DND-41 (cell line): Measurements from ENCODE around the gene TRAP1.

Experiments
- EZH2 ChIP-seq: IDR thresholded peaks from 3 replicates; pipeline ENCODE4 v1.6.1; 2012; ENCODE audit warnings: borderline replicate concordance, low read depth, mild to moderate bottlenecking, moderate library complexity, low read length, inconsistent platforms; ENCODE audit not compliant: severe bottlenecking
- TF ChIP-seq, protein P1 (sequence below): IDR thresholded peaks from 2 replicates; pipeline ENCODE4 v1.5.1; 2012; ENCODE audit warnings: borderline replicate concordance, low read length, moderate library complexity, mild to moderate bottlenecking; ENCODE audit not compliant: poor library complexity, severe bottlenecking; ENCODE audit errors: extremely low read depth

DNA sequence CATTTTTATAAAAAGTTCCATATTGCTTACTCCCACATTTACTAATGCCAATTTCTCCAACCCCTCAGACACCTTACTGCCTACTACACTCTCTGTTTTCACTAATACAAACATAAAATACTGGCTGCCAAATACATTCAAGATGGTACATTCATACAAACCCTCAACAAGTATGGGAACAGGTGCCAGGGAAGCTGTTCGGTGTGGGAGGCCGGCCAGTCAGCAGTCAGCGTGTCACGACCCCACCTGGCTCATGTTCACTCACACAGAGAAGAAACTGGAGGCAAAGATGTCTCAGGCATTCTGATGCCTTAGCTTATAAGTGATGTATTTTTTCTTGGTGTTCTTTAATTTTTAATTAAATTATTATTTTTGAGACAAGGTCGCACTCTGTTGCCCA is 42.4 kb upstream of the TRAP1 start:
- TF ChIP-seq, protein P1, sequence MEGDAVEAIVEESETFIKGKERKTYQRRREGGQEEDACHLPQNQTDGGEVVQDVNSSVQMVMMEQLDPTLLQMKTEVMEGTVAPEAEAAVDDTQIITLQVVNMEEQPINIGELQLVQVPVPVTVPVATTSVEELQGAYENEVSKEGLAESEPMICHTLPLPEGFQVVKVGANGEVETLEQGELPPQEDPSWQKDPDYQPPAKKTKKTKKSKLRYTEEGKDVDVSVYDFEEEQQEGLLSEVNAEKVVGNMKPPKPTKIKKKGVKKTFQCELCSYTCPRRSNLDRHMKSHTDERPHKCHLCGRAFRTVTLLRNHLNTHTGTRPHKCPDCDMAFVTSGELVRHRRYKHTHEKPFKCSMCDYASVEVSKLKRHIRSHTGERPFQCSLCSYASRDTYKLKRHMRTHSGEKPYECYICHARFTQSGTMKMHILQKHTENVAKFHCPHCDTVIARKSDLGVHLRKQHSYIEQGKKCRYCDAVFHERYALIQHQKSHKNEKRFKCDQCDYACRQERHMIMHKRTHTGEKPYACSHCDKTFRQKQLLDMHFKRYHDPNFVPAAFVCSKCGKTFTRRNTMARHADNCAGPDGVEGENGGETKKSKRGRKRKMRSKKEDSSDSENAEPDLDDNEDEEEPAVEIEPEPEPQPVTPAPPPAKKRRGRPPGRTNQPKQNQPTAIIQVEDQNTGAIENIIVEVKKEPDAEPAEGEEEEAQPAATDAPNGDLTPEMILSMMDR = no peak
- TF ChIP-seq EZH2 = no peak
